ENCODE measurements around the gene GASK1B. TPM values are rescaled to one million over a fixed set of nuclear protein-coding genes. Genes with fewer than 3 reads are reported as not detected.

Gene GASK1B
- total RNA-seq, 2 donors from 2014 or later, result 1.3 to 1.8 TPM

DNA sequence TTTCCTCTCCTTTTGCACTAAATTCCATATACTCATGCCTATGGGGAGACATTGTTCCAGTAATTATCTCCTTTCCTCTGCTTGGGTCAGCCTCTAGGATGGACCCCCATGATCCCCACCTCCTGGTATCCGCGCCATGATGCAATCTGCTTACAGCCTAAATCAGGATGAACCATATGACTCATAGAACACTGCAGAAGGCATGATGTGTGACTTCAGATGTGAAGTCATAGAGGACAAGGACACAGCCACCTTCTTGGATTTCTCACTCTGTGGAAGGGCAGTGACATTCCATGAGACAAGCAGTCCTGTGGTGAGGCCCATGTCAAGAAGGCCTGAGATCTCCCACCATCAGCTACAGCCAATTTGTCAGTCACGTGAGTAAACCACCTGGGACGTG lies 28.5 kb upstream of the GASK1B start:
- Mint-ChIP-seq H3K4me1 (no peaks in the 10 kb centered on the region), H3K27ac (no peak overlapping the region), H3K4me3 (no peak overlapping the region), H3K27me3 (peaks cover under 1% of the 10 kb centered on the region), H3K36me3 (ENCODE audit: low read depth) (peaks cover 2% of the 10 kb centered on the region)
- no peaks in the 10 kb centered on the region for H3K9me3 ChIP-seq (ENCODE audit: control insufficient read depth, low read length, poor library complexity, severe bottlenecking)
- DNase-seq, result no peak
- ATAC-seq, result no peak

DNA sequence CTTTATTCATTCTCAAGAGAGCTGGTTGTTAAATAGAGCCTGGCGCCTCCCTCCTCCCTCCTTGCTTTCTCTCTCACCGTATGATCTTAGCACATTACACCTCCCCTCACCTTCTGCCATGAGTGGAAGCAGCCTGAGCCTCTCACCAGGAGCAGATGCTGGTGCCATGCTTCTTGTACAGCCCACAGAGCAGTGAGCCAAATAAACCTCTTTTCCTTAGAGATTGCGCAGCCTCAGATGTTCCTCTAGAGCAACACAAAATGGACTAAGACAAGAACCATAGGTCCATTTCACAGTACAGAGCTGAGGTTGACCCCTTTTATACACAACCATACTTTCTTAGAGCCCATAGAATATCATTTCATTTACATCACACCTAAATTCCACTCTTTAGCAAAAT lies 27.4 kb upstream of the GASK1B start:
- ATAC-seq, result no peak
- no peak for DNase-seq
- H3K4me1 Mint-ChIP-seq, result no peaks in the 10 kb centered on the region
- H3K4me3 Mint-ChIP-seq, result no peak overlapping the region
- H3K9me3 ChIP-seq (ENCODE audit: control insufficient read depth, low read length, poor library complexity, severe bottlenecking), result no peaks in the 10 kb centered on the region
- H3K36me3 Mint-ChIP-seq (ENCODE audit: low read depth), result peaks cover 2% of the 10 kb centered on the region
- no peak overlapping the region for H3K27ac Mint-ChIP-seq
- H3K27me3 Mint-ChIP-seq, result peaks cover 5% of the 10 kb centered on the region

DNA sequence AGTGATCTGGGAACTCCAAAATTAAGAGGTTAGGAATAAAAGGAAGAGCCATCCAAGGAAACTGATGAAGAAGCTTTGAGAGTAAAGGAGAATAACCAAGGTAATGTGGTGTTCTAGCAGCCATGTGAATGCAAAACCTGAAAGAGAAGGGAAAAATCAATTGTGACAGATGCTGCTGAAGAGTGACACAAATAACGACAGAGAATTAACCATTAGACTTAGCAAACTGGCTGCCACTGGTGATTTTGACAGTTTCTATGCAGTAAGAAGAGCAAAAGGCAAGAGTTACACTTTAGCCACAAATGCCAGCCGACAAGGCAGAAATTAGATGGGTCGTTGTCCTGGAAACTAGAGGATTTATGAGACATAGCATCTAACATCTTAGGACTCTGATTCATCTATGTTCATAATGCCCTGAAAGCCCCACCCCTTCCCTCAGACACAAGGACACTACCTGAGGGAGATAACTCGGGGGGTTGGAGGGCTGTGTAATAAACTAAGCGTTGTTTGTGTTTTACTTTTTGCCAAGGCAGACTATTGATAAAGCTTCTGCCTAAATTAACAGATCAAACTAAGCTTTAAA lies 24.5 kb upstream of the GASK1B start:
- Mint-ChIP-seq H3K4me1 (peaks cover 3% of the 10 kb centered on the region), H3K27ac (no peak overlapping the region), H3K36me3 (ENCODE audit: low read depth) (peaks cover 2% of the 10 kb centered on the region), H3K4me3 (no peak overlapping the region), H3K27me3 (peaks cover 24% of the 10 kb centered on the region)
- no peaks in the 10 kb centered on the region for H3K9me3 ChIP-seq (ENCODE audit: control insufficient read depth, low read length, poor library complexity, severe bottlenecking)
- DNase-seq (no peak), ATAC-seq (no peak)

DNA sequence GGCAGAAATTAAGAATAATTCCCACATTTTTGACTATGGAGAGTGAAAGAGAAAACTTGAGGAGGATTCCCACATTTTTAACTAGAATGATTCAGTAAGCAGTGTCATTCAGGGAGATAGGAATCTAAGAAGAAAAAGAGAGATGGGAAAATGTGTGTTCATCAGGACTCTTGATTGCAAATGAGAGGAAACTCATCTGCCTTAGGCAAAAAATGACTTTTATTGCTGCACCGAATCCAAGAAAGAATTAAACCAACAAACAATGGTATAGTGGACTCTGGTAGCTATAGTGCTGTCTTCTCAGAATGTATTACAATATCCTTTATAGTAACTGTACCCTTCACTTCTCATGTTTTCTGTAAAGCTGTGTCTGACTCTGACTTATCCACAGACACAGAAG lies 22.5 kb upstream of the GASK1B start:
- Mint-ChIP-seq H3K27me3 (peaks cover 24% of the 10 kb centered on the region), H3K4me1 (peaks cover 3% of the 10 kb centered on the region)

DNA sequence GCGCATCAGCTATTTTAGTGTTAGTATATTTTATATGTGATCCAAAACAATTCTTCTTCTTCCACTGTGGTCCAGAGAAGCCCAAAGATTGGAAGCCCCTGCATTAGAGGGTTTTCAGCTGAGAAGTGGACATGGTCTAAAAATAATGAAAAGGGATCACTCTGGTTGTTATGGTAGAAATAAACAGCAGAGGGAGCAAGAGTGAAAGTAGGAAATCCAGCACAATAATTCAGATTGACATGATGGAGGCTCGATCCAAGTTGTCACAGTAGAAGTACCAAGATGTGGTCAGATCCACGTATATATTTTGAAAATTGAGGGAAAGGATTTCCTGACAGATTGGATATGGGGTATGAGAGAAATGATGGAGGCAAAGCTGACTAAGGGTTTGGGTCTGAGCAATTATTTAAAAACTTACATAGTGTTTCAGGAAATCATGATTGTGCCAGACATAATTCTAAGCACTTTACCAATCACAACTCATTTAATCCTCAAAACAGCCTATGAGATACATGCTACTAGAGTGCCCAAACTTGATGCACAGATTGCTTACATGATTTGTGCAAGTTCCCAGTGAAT lies 20.4 kb upstream of the GASK1B start:
- Mint-ChIP-seq H3K4me1 (peaks cover 5% of the 10 kb centered on the region), H3K27me3 (peaks cover 24% of the 10 kb centered on the region), H3K4me3 (no peak overlapping the region), H3K27ac (no peak overlapping the region), H3K36me3 (ENCODE audit: low read depth) (no peaks in the 10 kb centered on the region)
- no peaks in the 10 kb centered on the region for H3K9me3 ChIP-seq (ENCODE audit: control insufficient read depth, low read length, poor library complexity, severe bottlenecking)
- ATAC-seq (no peak), DNase-seq (no peak)

More for the DNA sequence above, 22.5 kb upstream of the GASK1B start:
- no peak for ATAC-seq
- H3K9me3 ChIP-seq (ENCODE audit: control insufficient read depth, low read length, poor library complexity, severe bottlenecking), result no peaks in the 10 kb centered on the region
- Mint-ChIP-seq H3K36me3 (ENCODE audit: low read depth) (no peaks in the 10 kb centered on the region), H3K27ac (no peak overlapping the region), H3K4me3 (no peak overlapping the region)
- DNase-seq, result no peak

DNA sequence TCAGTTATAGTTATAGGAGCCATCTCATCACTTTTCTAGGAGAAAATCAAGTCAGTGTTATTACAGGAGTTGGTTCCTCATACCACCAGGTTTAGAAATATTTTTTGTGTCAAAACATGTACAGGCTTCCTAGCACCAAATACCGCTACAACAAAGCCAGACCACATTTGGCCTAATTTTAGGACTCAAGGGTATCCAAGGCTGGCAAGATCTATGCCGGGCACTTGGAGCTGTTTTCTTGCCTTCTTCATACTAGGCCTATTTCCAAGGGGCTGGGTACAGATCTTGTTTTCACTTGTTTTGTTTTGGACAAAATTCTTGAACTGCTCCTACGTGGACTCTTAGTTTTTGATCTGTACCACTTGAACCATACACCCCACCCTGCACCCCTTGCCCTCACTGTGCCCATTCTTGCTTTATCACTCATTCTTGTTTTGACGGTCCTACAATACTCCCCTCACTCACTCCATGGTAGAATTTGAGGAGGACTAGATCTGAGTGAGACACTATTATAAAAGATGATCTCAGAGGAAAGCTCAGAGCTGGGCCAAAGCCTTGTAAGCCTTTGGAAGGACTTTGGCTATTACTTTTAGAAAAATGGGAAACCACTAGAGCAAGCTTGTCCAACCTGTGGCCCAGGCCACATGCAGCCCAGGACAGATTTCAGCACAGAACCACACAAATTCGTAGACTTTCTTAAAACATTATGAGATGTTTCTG lies 19.8 kb upstream of the GASK1B start:
- Mint-ChIP-seq H3K36me3 (ENCODE audit: low read depth) (no peaks in the 10 kb centered on the region), H3K4me1 (peaks cover 5% of the 10 kb centered on the region), H3K27me3 (peaks cover 24% of the 10 kb centered on the region), H3K27ac (no peak overlapping the region), H3K4me3 (no peak overlapping the region)
- DNase-seq, result no peak
- ATAC-seq, result no peak
- H3K9me3 ChIP-seq (ENCODE audit: control insufficient read depth, low read length, poor library complexity, severe bottlenecking), result no peaks in the 10 kb centered on the region

DNA sequence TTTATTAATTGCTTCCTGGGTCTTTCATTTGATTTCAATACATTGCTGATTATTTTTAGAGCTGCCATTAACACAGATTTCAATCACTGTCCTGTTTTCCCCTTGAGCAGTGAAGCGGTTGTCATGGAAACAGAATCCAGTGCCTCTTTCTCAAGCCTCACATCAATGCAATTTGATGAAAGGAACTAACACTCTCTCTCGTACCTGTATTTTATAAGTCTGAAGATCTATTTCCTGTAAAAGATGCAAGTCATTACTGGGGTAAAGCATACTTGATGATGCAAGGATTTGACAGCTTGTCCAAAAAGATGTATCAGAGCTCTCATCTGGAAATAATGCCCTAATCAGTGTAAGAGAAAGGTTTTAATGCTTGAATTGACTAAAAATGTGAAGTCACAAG lies 17.9 kb upstream of the GASK1B start:
- H3K9me3 ChIP-seq (ENCODE audit: control insufficient read depth, low read length, poor library complexity, severe bottlenecking), result no peaks in the 10 kb centered on the region
- Mint-ChIP-seq H3K27me3 (peaks cover 20% of the 10 kb centered on the region), H3K4me3 (no peak overlapping the region), H3K36me3 (ENCODE audit: low read depth) (no peaks in the 10 kb centered on the region), H3K4me1 (peaks cover 10% of the 10 kb centered on the region), H3K27ac (no peak overlapping the region)
- DNase-seq (no peak), ATAC-seq (no peak)

DNA sequence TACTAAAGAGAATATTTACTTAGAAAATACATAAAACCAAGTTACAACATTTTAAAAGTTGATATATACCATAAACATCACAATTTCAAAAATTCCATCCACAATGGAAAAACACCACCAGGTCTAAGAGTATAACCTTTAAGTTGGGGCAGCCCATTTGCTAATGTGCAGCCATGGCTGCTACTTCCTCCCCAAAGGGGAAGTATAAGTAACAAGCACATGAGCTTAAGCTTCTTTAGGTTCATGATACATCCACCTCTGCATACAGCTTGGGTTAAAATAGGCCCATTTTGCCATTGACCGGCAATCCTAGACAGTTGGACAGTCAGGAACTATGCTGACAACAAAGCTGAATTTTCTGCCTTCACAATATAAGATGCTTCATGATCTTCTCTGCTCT lies 16.6 kb upstream of the GASK1B start:
- no peaks in the 10 kb centered on the region for H3K36me3 Mint-ChIP-seq (ENCODE audit: low read depth)

DNA sequence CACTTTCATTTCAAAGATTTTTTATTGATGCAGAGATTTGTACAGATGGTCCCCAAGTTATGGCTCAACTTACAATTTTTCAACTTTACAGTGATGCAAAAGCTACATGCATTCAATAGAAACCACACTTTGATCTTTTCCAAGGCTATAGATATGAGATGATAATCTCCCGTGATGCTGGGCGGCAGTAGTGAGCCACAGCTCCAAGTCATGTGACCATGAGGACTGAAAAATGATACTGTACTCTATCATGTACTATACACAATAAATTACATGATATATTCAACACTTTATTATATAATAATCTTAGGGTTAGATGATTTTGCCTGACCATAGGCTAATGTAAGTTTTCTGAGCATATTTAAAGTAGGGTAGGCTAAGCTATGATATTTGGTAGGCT lies 14.0 kb upstream of the GASK1B start:
- ATAC-seq (no peak), DNase-seq (no peak)
- Mint-ChIP-seq H3K27ac (no peak overlapping the region), H3K4me3 (no peak overlapping the region), H3K36me3 (ENCODE audit: low read depth) (no peaks in the 10 kb centered on the region), H3K4me1 (peaks cover 7% of the 10 kb centered on the region), H3K27me3 (no peaks in the 10 kb centered on the region)
- H3K9me3 ChIP-seq (ENCODE audit: control insufficient read depth, low read length, poor library complexity, severe bottlenecking), result no peaks in the 10 kb centered on the region

More for the DNA sequence above, 16.6 kb upstream of the GASK1B start:
- no peak overlapping the region for H3K27ac Mint-ChIP-seq
- ATAC-seq, result no peak
- H3K27me3 Mint-ChIP-seq, result peaks cover 14% of the 10 kb centered on the region
- no peak overlapping the region for H3K4me3 Mint-ChIP-seq
- DNase-seq, result no peak
- H3K9me3 ChIP-seq (ENCODE audit: control insufficient read depth, low read length, poor library complexity, severe bottlenecking), result no peaks in the 10 kb centered on the region
- H3K4me1 Mint-ChIP-seq, result peaks cover 10% of the 10 kb centered on the region

DNA sequence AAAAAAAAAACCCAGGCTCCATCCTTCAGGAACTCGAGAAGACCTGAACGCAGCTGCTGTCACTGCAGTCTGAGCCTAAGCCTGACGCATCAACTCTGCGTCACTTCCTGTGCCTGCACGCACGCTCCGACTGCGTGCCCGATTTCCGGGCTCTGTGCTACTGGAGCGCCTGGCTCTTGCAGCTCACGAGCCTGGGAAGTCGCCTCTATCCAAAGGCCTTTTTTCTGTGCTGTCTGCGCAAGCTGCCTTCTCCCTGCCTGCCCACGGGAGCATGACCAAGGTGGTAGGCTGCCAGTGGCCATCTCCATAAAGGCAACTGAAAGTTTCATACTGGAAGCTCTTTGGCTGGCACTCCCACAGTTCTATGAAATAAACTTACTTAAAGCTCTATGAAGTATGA lies 9.9 kb upstream of the GASK1B start:
- Mint-ChIP-seq H3K36me3 (ENCODE audit: low read depth) (no peaks in the 10 kb centered on the region), H3K4me3 (no peak overlapping the region), H3K4me1 (peaks cover 5% of the 10 kb centered on the region), H3K27ac (no peak overlapping the region), H3K27me3 (peaks cover 14% of the 10 kb centered on the region)
- H3K9me3 ChIP-seq (ENCODE audit: control insufficient read depth, low read length, poor library complexity, severe bottlenecking), result no peaks in the 10 kb centered on the region
- no peak for ATAC-seq
- no peak for DNase-seq

DNA sequence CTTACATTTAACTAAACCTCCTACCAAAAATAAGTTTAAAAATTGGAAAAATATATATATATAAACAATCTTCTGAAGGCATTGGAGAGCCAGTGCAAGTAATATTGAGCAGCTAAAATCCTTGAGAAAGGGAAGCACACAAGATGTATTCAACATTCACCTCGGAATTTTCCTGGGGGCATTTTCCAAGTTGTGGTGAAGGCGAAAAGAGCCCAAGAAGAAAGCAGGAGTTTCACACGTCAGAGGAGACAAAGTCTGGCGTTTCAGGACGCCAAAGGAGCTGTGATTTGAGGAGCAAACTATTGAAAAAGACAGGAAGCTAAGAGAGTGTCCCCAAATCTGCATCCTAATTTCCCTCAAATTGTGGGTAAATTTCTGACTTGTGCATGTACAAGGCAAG lies 9.1 kb upstream of the GASK1B start:
- no peaks in the 10 kb centered on the region for H3K9me3 ChIP-seq (ENCODE audit: control insufficient read depth, low read length, poor library complexity, severe bottlenecking)
- H3K27ac Mint-ChIP-seq, result no peak overlapping the region
- peaks cover 19% of the 10 kb centered on the region for H3K27me3 Mint-ChIP-seq
- H3K36me3 Mint-ChIP-seq (ENCODE audit: low read depth), result no peaks in the 10 kb centered on the region
- H3K4me1 Mint-ChIP-seq, result peaks cover 5% of the 10 kb centered on the region
- no peak overlapping the region for H3K4me3 Mint-ChIP-seq
- DNase-seq, result no peak
- ATAC-seq, result no peak

DNA sequence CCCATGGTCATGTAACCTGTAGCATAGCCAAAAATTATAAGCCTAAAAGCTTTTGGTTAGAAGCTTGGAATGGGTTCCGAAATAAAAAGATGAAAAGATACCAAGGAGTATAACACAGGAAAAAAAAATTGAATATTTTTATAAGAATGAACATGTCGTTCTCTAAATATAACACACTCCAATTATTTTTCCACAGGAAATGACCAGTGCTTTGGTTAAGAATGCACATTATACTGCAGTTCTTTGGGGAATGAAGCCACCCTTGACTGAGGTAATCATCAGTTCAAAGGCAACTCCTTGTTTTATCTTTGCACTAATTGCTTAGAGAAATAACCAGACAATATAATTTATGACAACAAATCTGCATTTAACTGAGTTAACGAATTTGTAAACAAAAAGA lies 6.6 kb upstream of the GASK1B start:
- Mint-ChIP-seq H3K27me3 (peaks cover 26% of the 10 kb centered on the region), H3K4me3 (no peak overlapping the region)
- ATAC-seq, result no peak

DNA sequence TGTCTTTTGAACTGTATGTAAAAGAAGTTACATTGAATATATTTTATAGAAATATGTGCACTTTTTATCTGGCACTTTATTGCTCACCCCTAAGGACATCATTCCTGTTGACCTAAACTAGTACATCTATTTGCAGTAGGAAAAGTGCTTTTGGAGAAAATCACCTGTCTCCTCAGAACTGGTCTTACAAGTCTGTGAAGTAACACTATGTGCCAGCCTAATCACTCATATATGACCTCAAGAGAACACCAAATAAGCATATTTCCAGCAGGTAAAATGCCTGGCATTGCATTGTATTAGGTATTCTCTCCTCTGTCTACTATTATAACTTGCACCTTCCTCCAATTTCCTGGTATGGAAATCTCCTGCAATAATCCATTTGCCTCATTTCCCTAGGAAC lies 4.0 kb upstream of the GASK1B start:
- Mint-ChIP-seq H3K27ac (no peak overlapping the region), H3K4me3 (no peak overlapping the region), H3K36me3 (ENCODE audit: low read depth) (peaks cover 2% of the 10 kb centered on the region), H3K4me1 (peaks cover 7% of the 10 kb centered on the region), H3K27me3 (peaks cover 40% of the 10 kb centered on the region)
- no peak for ATAC-seq
- DNase-seq, result no peak
- H3K9me3 ChIP-seq (ENCODE audit: control insufficient read depth, low read length, poor library complexity, severe bottlenecking), result no peaks in the 10 kb centered on the region

More for the DNA sequence above, 6.6 kb upstream of the GASK1B start:
- H3K4me1 Mint-ChIP-seq, result no peaks in the 10 kb centered on the region
- no peak for DNase-seq
- no peaks in the 10 kb centered on the region for H3K9me3 ChIP-seq (ENCODE audit: control insufficient read depth, low read length, poor library complexity, severe bottlenecking)
- no peaks in the 10 kb centered on the region for H3K36me3 Mint-ChIP-seq (ENCODE audit: low read depth)
- H3K27ac Mint-ChIP-seq, result no peak overlapping the region

DNA sequence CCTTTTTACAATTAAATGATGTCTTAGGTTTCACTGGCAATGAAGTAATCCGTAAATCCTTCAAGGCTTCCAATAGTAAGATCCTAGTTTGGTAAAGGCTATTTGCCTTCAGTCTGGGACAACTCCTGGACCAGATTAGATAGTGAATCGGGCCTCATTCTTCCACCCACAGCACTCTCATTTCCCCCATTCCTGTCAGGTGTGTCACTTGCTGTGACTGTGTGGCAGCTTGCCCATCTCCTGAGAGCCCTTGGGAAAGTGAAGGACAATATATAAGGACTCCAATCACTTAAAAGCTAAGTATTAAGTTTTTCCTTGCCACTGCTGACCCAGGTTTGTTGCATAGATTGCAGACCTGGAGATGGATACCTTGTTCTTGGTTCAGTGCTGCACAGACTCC lies 3.3 kb upstream of the GASK1B start:
- no peaks in the 10 kb centered on the region for H3K9me3 ChIP-seq (ENCODE audit: control insufficient read depth, low read length, poor library complexity, severe bottlenecking)
- Mint-ChIP-seq H3K4me1 (peaks cover 7% of the 10 kb centered on the region), H3K27me3 (peaks cover 42% of the 10 kb centered on the region), H3K36me3 (ENCODE audit: low read depth) (peaks cover 2% of the 10 kb centered on the region), H3K27ac (no peak overlapping the region), H3K4me3 (no peak overlapping the region)
- DNase-seq, result no peak
- no peak for ATAC-seq
